ENCODE results near the gene DNAJC10.
"Not testable (repeated sequence)": the region's sequence is repeated elsewhere in the genome, so short reads cannot be mapped to it uniquely, and the experiment has no call there.

The DNAJC10 gene

GRCh38 chr2:182715121-182715891, 751 bp upstream of the DNAJC10 start:
- peak overlapping the region; percentile 87 for H3K4me3 ChIP-seq (ENCODE audit: low read depth, low read length)
- DNase-seq (ENCODE audit: low read depth) = peak; percentile 44
- no peak for TF ChIP-seq CTCF (IDR thresholded peaks at IDR 0.05; ENCODE audit: low read depth, low read length)
- TF ChIP-seq MYC (IDR thresholded peaks at IDR 0.05; ENCODE audit: low read depth, low read length) = no peak
- no peak for TF ChIP-seq POLR2A (IDR thresholded peaks at IDR 0.05; ENCODE audit: extremely low read depth, insufficient read length)
- TF ChIP-seq MAX (IDR thresholded peaks at IDR 0.05; ENCODE audit: low read depth, low read length) = no peak

- TF ChIP-seq POLR2A (IDR thresholded peaks at IDR 0.05; ENCODE audit: extremely low read depth, insufficient read length) (no peak), CTCF (IDR thresholded peaks at IDR 0.05; ENCODE audit: low read depth, low read length) (no peak), MYC (IDR thresholded peaks at IDR 0.05; ENCODE audit: low read depth, low read length) (no peak), MAX (IDR thresholded peaks at IDR 0.05; ENCODE audit: low read depth, low read length) (no peak)
- H3K4me3 ChIP-seq (ENCODE audit: low read depth, low read length) = peak overlapping the region; percentile 87
- no peak for DNase-seq (ENCODE audit: low read depth)
These were observed 558 bp downstream of the DNAJC10 start for GRCh38 chr2:182716650-182716979.

GRCh38 chr2:182717416-182717815, 1.4 kb downstream of the DNAJC10 start:
- TF ChIP-seq CTCF (IDR thresholded peaks at IDR 0.05; ENCODE audit: low read depth, low read length) = no peak
- no peak for TF ChIP-seq POLR2A (IDR thresholded peaks at IDR 0.05; ENCODE audit: extremely low read depth, insufficient read length)
- no peak for TF ChIP-seq MAX (IDR thresholded peaks at IDR 0.05; ENCODE audit: low read depth, low read length)
- no peak for TF ChIP-seq MYC (IDR thresholded peaks at IDR 0.05; ENCODE audit: low read depth, low read length)
- peak; percentile 8 for DNase-seq (ENCODE audit: low read depth)
- peak overlapping the region; percentile 87 for H3K4me3 ChIP-seq (ENCODE audit: low read depth, low read length)

- peak overlapping the region; percentile 87 for H3K4me3 ChIP-seq (ENCODE audit: low read depth, low read length)
- no peak for DNase-seq (ENCODE audit: low read depth)
- TF ChIP-seq CTCF (IDR thresholded peaks at IDR 0.05; ENCODE audit: low read depth, low read length) = no peak
- TF ChIP-seq MYC (IDR thresholded peaks at IDR 0.05; ENCODE audit: low read depth, low read length) = no peak
- TF ChIP-seq POLR2A (IDR thresholded peaks at IDR 0.05; ENCODE audit: extremely low read depth, insufficient read length) = no peak
- TF ChIP-seq MAX (IDR thresholded peaks at IDR 0.05; ENCODE audit: low read depth, low read length) = no peak
These were observed 1.8 kb downstream of the DNAJC10 start for GRCh38 chr2:182717816-182718215.

GRCh38 chr2:182718459-182718858, 2.4 kb downstream of the DNAJC10 start:
- TF ChIP-seq MYC (IDR thresholded peaks at IDR 0.05; ENCODE audit: low read depth, low read length) = no peak
- TF ChIP-seq POLR2A (IDR thresholded peaks at IDR 0.05; ENCODE audit: extremely low read depth, insufficient read length) = no peak
- TF ChIP-seq MAX (IDR thresholded peaks at IDR 0.05; ENCODE audit: low read depth, low read length) = no peak
- no peak for TF ChIP-seq CTCF (IDR thresholded peaks at IDR 0.05; ENCODE audit: low read depth, low read length)

GRCh38 chr2:182719116-182719515, 3.1 kb downstream of the DNAJC10 start:
- not testable (repeated sequence) for H3K4me3 ChIP-seq (ENCODE audit: low read depth, low read length)
- peak; percentile 3 for DNase-seq (ENCODE audit: low read depth)

More at GRCh38 chr2:182718459-182718858, 2.4 kb downstream of the DNAJC10 start:
- no peak for DNase-seq (ENCODE audit: low read depth)
- no peak overlapping the region for H3K4me3 ChIP-seq (ENCODE audit: low read depth, low read length)
